ENCODE data around the gene ZSWIM3.
"Not testable (repeated sequence)": the region's sequence is repeated elsewhere in the genome, so short reads cannot be mapped to it uniquely, and the experiment has no call there.

Gene ZSWIM3

DNA sequence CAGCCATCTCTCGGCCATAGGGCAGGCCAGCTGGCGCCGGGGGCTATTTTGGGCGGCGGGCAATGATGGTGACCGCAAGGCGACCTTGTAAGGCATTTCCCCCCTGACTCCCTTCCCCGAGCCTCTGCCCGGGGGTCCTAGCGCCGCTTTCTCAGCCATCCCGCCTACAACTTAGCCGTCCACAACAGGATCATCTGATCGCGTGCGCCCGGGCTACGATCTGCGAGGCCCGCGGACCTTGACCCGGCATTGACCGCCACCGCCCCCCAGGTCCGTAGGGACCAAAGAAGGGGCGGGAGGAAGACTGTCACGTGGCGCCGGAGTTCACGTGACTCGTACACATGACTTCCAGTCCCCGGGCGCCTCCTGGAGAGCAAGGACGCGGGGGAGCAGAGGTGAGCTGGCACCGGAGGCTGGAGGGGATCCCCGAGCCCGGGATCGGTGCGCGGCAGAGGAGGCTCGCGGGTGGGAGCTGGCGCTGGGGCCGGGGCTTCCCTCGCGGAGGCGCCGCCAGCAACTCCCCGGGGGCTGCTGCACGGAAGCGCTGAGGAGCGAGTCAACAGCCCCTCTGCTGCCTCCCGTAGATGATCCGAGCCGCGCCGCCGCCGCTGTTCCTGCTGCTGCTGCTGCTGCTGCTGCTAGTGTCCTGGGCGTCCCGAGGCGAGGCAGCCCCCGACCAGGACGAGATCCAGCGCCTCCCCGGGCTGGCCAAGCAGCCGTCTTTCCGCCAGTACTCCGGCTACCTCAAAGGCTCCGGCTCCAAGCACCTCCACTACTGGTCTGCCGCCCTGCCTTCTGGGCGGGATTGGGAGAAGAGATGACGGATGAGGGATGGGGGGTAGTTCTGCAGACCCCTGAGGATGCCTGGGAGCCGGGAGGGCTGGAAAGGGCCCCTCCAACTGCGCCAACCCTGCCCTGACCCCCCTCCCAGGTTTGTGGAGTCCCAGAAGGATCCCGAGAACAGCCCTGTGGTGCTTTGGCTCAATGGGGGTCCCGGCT is 33.9 kb downstream of the ZSWIM3 start, which contains the start of the genes CTSA and NEURL2:
CTSA (plus strand) TSS at position 351 of the 999 bp plus-strand sequence; CDS start at position 585, 234 bp downstream.
NEURL2 (minus strand) TSS at position 224 of the 999 bp plus-strand sequence; CDS start at position 7, 217 bp downstream.
- peak; percentile 71 for DNase-seq

- no peak for DNase-seq
Measured at GRCh38 chr20:45892049-45892825, 34.8 kb downstream of the ZSWIM3 start.

DNA sequence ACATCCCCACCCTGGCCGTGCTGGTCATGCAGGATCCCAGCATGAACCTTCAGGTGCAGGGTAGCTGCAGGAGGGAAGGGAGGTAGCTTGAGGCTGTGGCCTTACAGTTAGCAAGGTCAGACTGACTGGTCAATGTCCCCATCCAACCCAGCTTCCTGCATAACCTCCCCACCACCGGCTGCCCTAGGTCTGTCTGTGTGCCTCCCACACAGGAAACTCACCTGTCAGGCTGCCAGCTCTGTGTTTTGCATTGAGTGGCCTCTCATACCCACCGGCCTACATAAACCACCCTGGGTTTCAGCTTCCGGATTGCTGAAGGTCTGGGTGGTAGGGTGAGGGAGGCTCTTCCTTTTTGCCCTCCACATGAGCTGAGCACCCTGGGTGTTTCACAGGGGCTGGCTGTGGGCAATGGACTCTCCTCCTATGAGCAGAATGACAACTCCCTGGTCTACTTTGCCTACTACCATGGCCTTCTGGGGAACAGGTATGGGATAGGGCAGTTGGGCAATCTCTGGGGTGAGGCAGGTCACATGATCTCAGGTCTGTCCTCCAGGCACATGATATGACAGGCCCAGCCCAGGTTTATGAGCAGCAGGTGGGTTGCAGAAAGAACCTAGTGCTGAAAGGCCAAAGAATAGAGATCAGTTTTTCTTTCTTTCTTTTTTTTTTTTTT is 35.5 kb downstream of the ZSWIM3 start:
- DNase-seq, result no peak

- no peak for DNase-seq
Measured at GRCh38 chr20:45893831-45894230, 36.4 kb downstream of the ZSWIM3 start.

DNA sequence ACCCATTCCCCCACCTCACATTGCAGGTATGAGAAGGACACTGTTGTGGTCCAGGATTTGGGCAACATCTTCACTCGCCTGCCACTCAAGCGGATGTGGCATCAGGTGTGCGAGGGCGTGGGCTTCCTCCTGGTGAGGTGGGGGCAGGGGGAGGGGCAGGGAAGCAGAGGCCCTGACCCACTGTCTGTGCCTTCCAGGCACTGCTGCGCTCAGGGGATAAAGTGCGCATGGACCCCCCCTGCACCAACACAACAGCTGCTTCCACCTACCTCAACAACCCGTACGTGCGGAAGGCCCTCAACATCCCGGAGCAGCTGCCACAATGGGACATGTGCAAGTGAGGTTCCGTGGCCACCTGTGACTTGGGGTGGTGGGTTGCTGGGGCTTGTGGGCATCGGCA is 37.4 kb downstream of the ZSWIM3 start:
- DNase-seq, result no peak

- no peak for DNase-seq
Measured at GRCh38 chr20:45896641-45897161, 39.3 kb downstream of the ZSWIM3 start.

GRCh38 chr20:45897289-45897688 is 39.9 kb downstream of the ZSWIM3 start:
- DNase-seq, result no peak

DNA sequence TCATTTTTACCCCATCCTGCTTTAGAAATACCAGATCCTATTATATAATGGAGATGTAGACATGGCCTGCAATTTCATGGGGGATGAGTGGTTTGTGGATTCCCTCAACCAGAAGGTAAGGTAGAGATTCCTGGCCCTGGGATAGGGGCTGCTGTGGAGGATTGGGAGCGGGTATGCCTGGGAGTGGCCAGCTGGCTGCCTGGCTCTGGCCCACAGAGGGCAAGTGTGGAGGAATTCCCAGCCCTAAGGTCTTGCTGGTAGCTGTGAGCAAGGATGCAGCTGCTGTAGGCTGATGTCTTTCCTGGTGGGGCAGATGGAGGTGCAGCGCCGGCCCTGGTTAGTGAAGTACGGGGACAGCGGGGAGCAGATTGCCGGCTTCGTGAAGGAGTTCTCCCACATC is 40.3 kb downstream of the ZSWIM3 start:
- no peak for DNase-seq

DNA sequence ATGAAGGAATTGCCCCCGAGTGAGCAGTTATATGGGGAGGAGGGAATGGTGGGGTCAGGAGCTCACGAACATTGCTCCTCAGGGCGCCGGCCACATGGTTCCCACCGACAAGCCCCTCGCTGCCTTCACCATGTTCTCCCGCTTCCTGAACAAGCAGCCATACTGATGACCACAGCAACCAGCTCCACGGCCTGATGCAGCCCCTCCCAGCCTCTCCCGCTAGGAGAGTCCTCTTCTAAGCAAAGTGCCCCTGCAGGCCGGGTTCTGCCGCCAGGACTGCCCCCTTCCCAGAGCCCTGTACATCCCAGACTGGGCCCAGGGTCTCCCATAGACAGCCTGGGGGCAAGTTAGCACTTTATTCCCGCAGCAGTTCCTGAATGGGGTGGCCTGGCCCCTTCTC is 40.9 kb downstream of the ZSWIM3 start:
- no peak for DNase-seq

DNA sequence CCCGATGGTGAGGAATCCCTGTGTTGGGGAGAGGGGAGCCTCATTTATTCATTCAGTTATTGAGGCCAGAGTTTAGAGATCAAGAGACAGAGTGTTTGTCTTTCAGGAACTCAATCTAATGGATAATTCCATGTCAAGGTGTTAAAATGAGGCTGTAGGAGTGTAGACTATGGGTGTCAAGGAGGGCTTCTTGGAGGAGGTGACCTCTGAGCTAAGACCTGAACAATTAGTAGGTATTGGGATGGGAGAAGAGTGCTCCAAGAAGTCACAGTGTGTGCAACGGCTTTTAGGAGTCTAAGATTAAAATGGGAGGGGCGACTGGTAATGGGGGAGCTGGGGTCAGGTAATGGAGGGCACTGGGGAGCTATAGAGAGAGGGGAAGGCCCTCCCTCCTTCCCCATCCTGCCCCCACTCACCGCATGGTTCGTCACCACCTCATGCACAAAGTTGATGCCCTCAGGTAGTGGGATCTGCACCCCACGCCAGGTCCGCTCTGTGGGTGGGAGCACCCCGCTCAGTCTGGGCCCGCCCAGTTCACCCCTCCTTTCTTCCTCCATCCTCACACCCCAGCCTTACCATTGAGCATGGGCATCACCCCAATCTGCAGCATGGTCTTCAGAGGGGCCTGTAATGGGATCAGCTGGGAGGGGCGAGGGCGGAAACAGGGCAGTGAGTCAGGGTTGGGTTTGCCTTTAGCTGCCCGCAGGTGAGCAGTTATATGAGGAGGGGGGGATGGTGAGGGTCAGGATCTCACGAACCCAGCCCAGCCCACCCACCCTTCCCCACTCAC is 41.8 kb downstream of the ZSWIM3 start:
- no peak for DNase-seq

DNA sequence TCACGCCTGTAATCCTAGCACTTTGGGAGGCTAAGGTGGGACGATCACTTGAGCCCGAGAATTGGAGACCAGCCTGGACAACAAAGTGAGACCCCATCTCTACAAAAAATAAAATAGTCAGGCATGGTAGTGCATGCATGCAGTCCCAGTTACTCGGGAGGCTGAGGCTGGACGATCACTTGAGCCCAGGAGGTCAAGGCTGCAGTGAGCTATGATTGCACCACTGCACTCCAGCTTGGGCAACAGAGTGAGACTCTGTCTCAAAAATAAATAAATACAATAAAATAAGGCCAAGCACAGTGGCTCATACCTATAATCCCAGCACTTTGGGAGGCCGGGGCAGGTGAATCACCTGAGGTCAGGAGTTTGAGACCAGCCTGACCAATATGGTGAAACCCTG is 43.9 kb downstream of the ZSWIM3 start:
- DNase-seq, result not testable (repeated sequence)

- DNase-seq, result no peak
Measured at GRCh38 chr20:45902199-45902701, 44.8 kb downstream of the ZSWIM3 start.

GRCh38 chr20:45904583-45905504 is 47.4 kb downstream of the ZSWIM3 start:
- DNase-seq, result no peak

DNA sequence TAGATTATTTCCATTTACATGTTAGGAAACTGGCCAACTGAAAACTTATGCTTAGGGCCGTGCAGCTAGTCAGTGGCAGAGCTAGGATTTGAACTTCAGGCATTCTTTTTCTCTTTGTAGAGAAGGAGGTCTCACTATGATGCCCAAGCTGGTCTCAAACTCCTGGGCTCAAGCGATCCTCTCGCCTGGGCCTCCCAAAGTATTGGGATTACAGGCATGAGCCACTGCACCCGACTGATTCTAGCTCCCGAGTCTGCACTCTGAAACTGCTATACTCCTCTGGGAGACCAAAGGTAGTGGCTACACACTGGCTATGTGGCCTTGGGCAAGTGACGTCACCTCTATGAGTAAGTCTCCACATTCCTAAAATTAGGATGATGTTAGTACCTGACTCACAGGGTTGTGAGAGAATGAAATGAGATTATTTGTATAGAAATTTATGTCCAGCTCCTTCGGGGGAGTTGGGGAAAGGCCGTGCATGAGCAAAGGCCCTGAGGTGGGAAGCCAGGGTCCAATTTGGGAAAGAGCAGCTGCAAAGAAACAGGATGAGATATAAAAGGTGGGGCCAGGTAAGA is 48.2 kb downstream of the ZSWIM3 start:
- DNase-seq, result no peak

GRCh38 chr20:45907219-45907948 is 50.0 kb downstream of the ZSWIM3 start:
- DNase-seq, result no peak

GRCh38 chr20:45908084-45908483 is 50.7 kb downstream of the ZSWIM3 start:
- no peak for DNase-seq

DNA sequence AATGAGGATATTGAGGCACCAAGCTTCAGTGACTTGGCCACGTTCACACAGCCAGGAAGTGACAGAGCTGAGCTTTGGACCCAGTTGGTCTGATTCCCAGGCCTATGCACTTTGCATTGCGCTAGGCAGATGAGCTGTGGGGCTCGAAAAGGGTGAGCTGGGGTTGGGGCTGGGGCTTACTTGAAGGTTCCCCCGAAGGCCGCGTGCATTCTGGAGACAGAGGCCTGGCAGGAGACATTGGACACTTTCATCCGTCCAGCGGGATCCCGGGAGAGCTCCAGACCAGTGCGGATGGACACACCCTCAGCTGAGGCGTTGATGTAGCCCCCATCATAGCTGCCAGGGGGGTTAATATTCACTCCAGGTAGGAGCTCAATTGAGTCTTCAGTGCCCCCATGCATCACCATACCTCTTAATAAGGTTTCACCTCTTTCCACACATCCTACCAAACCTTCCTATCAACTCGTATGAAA is 52.0 kb downstream of the ZSWIM3 start:
- no peak for DNase-seq

DNA sequence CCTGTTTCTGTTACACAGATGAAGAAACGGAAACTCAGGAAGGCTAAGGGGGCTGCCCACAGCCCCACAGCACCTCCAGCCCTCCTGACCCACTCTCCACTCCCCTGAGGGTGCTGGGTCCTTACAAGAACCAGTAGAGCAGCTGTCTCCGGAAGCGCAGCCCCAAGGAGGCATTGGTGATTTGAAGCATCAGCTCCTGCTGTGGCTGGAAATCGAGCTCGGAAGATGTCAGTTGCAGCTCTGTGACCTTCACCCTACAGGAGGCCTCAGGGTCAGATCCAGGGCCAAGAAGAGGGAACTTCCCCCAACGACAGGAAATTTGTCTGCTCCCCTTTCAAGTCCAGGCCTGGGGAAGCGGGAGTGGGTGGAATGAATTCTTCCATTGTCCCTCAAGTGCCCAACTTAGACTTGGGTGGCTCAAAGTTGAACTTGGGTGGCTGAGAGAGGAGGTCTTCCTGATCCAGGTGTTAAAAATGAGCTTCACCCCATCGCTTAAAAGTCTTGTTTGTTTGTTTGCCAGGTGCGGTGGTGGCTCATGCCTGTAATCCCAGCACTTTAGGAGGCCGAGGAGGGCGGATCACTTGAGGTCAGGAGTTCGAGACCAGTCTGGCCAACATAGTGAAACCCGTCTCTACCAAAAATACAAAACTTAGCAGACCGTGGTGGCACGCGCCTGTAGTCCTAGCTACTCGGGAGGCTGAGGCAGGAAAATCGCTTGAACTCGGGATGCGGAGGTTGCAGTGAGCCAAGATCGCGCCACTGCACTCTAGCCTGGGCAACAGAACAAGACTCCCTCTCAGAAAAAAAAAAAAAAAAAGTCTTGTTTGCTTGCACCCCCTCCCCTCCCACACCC is 52.6 kb downstream of the ZSWIM3 start:
- no peak for DNase-seq
